Colonic mucosa (tissue), 4 donors: ENCODE measurements around the gene SASS6. TPM values are rescaled to one million over a fixed set of nuclear protein-coding genes. Genes with fewer than 3 reads are reported as not detected.

ENCODE experiments used
- DNase-seq: peaks from one replicate; pipeline ENCODE4 v3.0.0-alpha.2; 2020
- H3K27ac ChIP-seq: fragments of 200-600 bp; one replicate; pipeline ENCODE4 v1.8.0; 2021
- H3K27me3 ChIP-seq: fragments of 200-600 bp; one replicate; pipeline ENCODE4 v1.8.0; 2021
- H3K36me3 ChIP-seq: fragments of 200-600 bp; one replicate; pipeline ENCODE4 v1.8.0; 2021
- H3K4me1 ChIP-seq: fragments of 200-600 bp; one replicate; pipeline ENCODE4 v1.8.0; 2021; ENCODE audit warnings: mild to moderate bottlenecking
- H3K4me3 ChIP-seq: fragments of 200-600 bp; one replicate; pipeline ENCODE4 v1.8.0; 2021
- H3K9ac ChIP-seq, 2 donors: one replicate each; pipeline ENCODE4 v1.7.0; 2013; ENCODE audit warnings: control low read depth in 2 of 2, low read depth in 2 of 2, low read length in 2 of 2
- H3K9me3 ChIP-seq: fragments of 200-600 bp; one replicate; pipeline ENCODE4 v1.8.0; 2021
- CTCF ChIP-seq: fragments of 200-600 bp; IDR thresholded peaks from one replicate; pipeline ENCODE4 v1.8.0; 2022; ENCODE audit warnings: antibody characterized with exemption, mild to moderate bottlenecking
- intact Hi-C: fragments of 100-400 bp; cut with DNase I; formaldehyde crosslinking; loops from one replicate; pipeline ENCODE4 v1.14.1; 2022
- total RNA-seq, 2 donors: library from RNA; stranded (reverse); fragmentation: NEBNext Ultra II Directional in 1 of 2; extraction: Animal tissue kit (Norgen Biotek cat#: 25700) in 1 of 2; gene quantifications; one replicate each; pipeline ENCODE4 v1.2.1, GENCODE V29; 2021
- donor health status: healthy.
- donor health status: DM: no; HTN: no; CAD: no.
- donor health status: DM: no; HTN: no; CAD: no.

The SASS6 gene
- total RNA-seq, 2 donors from 2014 or later = 3.3 to 8.0 TPM

DNA sequence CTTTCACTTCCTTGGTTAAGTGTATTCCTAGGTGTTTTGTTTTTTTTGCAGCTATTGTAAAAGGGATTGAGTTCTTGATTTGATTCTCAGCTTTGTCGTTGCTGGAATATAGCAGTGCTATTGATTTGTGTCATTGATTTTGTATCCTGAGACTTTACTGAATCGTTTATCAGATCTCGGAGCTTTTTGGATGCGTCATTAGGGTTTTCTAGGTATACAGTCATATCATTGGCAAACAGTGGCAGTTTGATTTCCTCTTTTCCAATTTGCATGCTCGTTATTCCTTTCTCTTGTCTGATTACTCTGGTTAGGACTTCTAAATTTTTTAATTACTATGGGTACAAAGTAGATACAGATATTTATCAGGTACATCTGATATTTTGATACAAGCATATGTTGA lies 87.5 kb downstream of the SASS6 start:
- Histone ChIP-seq H3K27ac (no peak overlapping the region), H3K36me3 (peaks cover 6% of the 10 kb centered on the region), H3K27me3 (no peaks in the 10 kb centered on the region), H3K9me3 (no peaks in the 10 kb centered on the region), H3K9ac (no peak overlapping the region), H3K4me1 (peaks cover 12% of the 10 kb centered on the region), H3K4me3 (no peak overlapping the region)
- intact Hi-C loops = no loop called here
- DNase-seq = no peak
- no peak for TF ChIP-seq CTCF

DNA sequence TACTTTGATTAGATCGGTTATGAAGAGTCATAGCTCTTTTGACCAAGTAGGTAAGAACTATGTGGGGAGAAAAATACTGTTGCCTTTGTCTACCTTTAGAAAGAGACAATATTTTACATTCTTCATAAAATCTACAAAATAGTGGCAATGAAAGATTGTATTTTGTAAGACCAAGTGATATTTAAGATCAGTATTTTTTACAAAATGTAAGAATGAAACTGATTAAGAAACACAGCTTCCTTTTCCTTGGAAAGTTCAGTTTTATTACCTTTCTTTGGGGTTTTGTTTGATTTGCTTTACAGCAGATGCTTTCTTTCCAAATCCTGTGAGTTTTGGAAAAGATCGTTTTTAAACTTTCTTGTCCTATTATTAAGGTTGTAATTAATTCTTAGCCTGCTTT lies 93.1 kb downstream of the SASS6 start:
- intact Hi-C loops = loop anchor here (10.0 kb wide), 3 partner anchors 75 to 415 kb away; partner anchors contain the start of gene SLC35A3
- Histone ChIP-seq H3K9me3 (no peaks in the 10 kb centered on the region), H3K9ac (peak overlapping the region in 1 of 2 donors; percentile 93), H3K27ac (peak overlapping the region; percentile 98), H3K4me3 (peak overlapping the region; percentile 73), H3K4me1 (peaks cover 12% of the 10 kb centered on the region), H3K27me3 (no peaks in the 10 kb centered on the region), H3K36me3 (peaks cover 6% of the 10 kb centered on the region)
- TF ChIP-seq CTCF = no peak
- no peak for DNase-seq

GRCh38 chr1:100038660-100039287 lies 94.0 kb downstream of the SASS6 start:
- Histone ChIP-seq H3K4me3 (peak overlapping the region; percentile 73), H3K36me3 (peaks cover 3% of the 10 kb centered on the region), H3K9me3 (no peaks in the 10 kb centered on the region), H3K4me1 (peaks cover 12% of the 10 kb centered on the region), H3K27ac (peak overlapping the region; percentile 98), H3K27me3 (no peaks in the 10 kb centered on the region), H3K9ac (peak overlapping the region; percentile 93 to 96)
- DNase-seq = peak; percentile 72
- intact Hi-C loops = loop anchor here (10.0 kb wide), 3 partner anchors 74 to 416 kb away; partner anchors contain the start of gene SLC35A3
- TF ChIP-seq CTCF = no peak

- no peak for TF ChIP-seq CTCF
- H3K9ac ChIP-seq = peak overlapping the region; percentile 93 to 96
- peak overlapping the region; percentile 73 for H3K4me3 ChIP-seq
- DNase-seq = peak; percentile 88
- H3K9me3 ChIP-seq = no peaks in the 10 kb centered on the region
- no peaks in the 10 kb centered on the region for H3K36me3 ChIP-seq
- H3K4me1 ChIP-seq = peaks cover 12% of the 10 kb centered on the region
- H3K27me3 ChIP-seq = no peaks in the 10 kb centered on the region
- intact Hi-C loops = loop anchor here (10.0 kb wide), 3 partner anchors 73 to 417 kb away; partner anchors contain the start of gene SLC35A3
- peak overlapping the region; percentile 98 for H3K27ac ChIP-seq
Observed at GRCh38 chr1:100037927-100038659, 94.6 kb downstream of the SASS6 start.

- intact Hi-C loops = loop anchor here (10.0 kb wide), 3 partner anchors 73 to 417 kb away; partner anchors contain the start of gene SLC35A3
- peak overlapping the region; percentile 73 for H3K4me3 ChIP-seq
Observed at GRCh38 chr1:100037656-100037926, 95.1 kb downstream of the SASS6 start.

More at GRCh38 chr1:100037656-100037926, 95.1 kb downstream of the SASS6 start:
- Histone ChIP-seq H3K27ac (peak overlapping the region; percentile 98), H3K36me3 (no peaks in the 10 kb centered on the region), H3K9me3 (no peaks in the 10 kb centered on the region), H3K4me1 (peaks cover 12% of the 10 kb centered on the region), H3K9ac (peak overlapping the region; percentile 83 to 93), H3K27me3 (no peaks in the 10 kb centered on the region)
- TF ChIP-seq CTCF = no peak
- no peak for DNase-seq
